Measurements from ENCODE around the gene RNASEH1. TPM values are rescaled to one million over a fixed set of nuclear protein-coding genes. Genes with fewer than 3 reads are reported as not detected.

The RNASEH1 gene
- total and polyA plus RNA-seq, 4 donors: 10.2 to 18.7 (median 12.9) TPM

DNA sequence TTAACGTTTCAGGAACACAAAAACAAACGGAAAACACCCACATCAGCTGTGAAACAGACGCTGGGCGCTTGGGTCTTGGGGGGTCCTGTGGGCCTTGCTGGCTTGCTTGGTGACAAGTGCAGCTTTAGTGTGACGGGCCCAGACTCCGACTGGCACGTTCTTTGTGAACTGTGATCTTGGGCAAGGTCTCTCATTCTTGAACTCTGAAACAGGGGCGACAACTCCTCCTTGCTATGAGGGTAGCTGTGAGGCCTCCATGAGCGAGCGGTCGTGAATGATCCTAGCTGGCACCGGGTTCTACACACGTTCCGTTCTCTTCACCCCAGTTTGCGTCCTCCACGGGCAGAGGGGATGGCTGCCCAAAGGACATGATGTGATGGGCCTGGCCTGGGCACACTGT is 28.1 kb upstream of the RNASEH1 start:
- WGBS: 70% methylated on average over 16 of the region's 16 CpGs
- H3K27ac ChIP-seq (ENCODE audit: low read depth in 1 of 2, low read length in 2 of 2): peak overlapping the region; percentile 79 to 87
- H3K4me1 ChIP-seq (ENCODE audit: control insufficient read depth in 4 of 4, insufficient read depth in 4 of 4, low read length in 3 of 4): peaks cover 14 to 26% (median 21%) of the 10 kb centered on the region in 4 donors
- H3K36me3 ChIP-seq (ENCODE audit: control insufficient read depth in 4 of 4, insufficient read depth in 3 of 4, low read depth in 1 of 4, low read length in 3 of 4): peaks cover 5 to 11% (median 9%) of the 10 kb centered on the region in 4 donors
- H3K4me3 ChIP-seq (ENCODE audit: low read depth in 1 of 3, low read length in 3 of 3): no peak overlapping the region
- TF ChIP-seq SP1 (IDR thresholded peaks at IDR 0.05) (no peak), HNF4A (conservative IDR thresholded peaks at IDR 0.05) (no peak), JUND (IDR thresholded peaks at IDR 0.05) (no peak), MAX (IDR thresholded peaks at IDR 0.05) (no peak)
- TF ChIP-seq, protein P1, sequence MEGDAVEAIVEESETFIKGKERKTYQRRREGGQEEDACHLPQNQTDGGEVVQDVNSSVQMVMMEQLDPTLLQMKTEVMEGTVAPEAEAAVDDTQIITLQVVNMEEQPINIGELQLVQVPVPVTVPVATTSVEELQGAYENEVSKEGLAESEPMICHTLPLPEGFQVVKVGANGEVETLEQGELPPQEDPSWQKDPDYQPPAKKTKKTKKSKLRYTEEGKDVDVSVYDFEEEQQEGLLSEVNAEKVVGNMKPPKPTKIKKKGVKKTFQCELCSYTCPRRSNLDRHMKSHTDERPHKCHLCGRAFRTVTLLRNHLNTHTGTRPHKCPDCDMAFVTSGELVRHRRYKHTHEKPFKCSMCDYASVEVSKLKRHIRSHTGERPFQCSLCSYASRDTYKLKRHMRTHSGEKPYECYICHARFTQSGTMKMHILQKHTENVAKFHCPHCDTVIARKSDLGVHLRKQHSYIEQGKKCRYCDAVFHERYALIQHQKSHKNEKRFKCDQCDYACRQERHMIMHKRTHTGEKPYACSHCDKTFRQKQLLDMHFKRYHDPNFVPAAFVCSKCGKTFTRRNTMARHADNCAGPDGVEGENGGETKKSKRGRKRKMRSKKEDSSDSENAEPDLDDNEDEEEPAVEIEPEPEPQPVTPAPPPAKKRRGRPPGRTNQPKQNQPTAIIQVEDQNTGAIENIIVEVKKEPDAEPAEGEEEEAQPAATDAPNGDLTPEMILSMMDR (IDR thresholded peaks at IDR 0.05; ENCODE audit: low read depth, low read length, missing input control): no peak
- no peak overlapping the region for H3K9ac ChIP-seq (ENCODE audit: low read depth in 1 of 2, low read length in 2 of 2)
- DNase-seq (ENCODE audit: low spot score): no peak
- H3K27me3 ChIP-seq (ENCODE audit: control insufficient read depth in 4 of 4, insufficient read depth in 4 of 4, low read length in 3 of 4): no peaks in the 10 kb centered on the region
- H3K9me3 ChIP-seq (ENCODE audit: control insufficient read depth in 4 of 4, low read length in 3 of 4): no peaks in the 10 kb centered on the region

DNA sequence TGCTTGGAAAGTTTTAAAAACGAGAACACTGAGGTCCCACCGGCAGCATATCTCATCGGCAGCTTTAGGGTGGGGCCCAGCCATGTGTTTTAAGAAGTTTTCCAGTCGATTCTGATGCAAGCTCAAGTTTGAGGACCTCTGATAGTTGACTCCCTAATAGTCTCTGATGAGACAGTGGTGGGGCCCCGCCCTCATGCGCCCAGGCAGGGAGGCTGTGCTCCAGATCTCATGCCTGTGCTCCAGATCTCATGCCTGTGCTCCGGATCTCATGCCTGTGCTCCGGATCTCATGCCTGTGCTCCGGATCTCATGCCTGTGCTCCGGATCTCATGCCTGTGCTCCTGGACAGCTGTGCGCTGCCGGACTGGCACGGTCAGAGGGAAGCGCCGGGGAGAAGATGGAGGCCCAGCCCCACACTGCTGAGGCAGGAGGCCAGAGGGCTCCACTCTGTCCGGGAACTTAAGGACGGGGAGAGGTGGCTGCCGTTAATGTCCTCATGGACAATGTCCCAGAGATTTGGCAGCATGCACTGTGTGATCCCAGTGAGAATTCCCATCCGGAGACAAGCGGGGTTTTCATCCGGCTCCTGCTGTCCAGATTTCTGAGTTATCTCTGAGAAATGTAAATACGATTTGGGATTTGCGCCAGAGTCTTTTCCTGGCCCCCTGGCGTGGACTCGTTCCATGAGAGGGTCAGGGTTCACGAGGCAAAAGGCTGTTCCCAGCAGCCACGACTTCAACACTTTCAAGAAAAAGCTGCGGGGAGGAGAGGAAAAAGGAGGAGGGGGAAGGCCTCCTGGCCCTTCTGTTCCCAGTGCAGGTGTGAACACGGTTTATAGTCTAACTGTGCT is 27.4 kb upstream of the RNASEH1 start:
- 27% methylated on average over 29 of the region's 29 CpGs for WGBS
- H3K4me1 ChIP-seq (ENCODE audit: control insufficient read depth in 4 of 4, insufficient read depth in 4 of 4, low read length in 3 of 4): peaks cover 14 to 26% (median 21%) of the 10 kb centered on the region in 4 donors
- peaks cover 6 to 18% (median 16%) of the 10 kb centered on the region in 4 donors for H3K36me3 ChIP-seq (ENCODE audit: control insufficient read depth in 4 of 4, insufficient read depth in 3 of 4, low read depth in 1 of 4, low read length in 3 of 4)
- H3K9ac ChIP-seq (ENCODE audit: low read depth in 1 of 2, low read length in 2 of 2): peak overlapping the region in 1 of 2 donors; percentile 4
- peak; percentile 89 for TF ChIP-seq YY1 (IDR thresholded peaks at IDR 0.05)
- peak; percentile 83 to 87 for TF ChIP-seq HNF4A (conservative IDR thresholded peaks at IDR 0.05)
- peak; percentile 94 for TF ChIP-seq FOXA1 (IDR thresholded peaks at IDR 0.05)
- TF ChIP-seq RAD21 (IDR thresholded peaks at IDR 0.05): peak; percentile 49 to 52
- TF ChIP-seq MAX (IDR thresholded peaks at IDR 0.05): peak; percentile 69
- TF ChIP-seq TAF1 (conservative IDR thresholded peaks at IDR 0.05): peak; percentile 34
- peak; percentile 99 for TF ChIP-seq NR2F2 (IDR thresholded peaks at IDR 0.05)
- TF ChIP-seq, protein P2, sequence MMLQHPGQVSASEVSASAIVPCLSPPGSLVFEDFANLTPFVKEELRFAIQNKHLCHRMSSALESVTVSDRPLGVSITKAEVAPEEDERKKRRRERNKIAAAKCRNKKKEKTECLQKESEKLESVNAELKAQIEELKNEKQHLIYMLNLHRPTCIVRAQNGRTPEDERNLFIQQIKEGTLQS (IDR thresholded peaks at IDR 0.05): peak; percentile 67
- TF ChIP-seq JUND (IDR thresholded peaks at IDR 0.05): peak; percentile 59 to 80
- peak; percentile 92 to 96 for TF ChIP-seq RXRA (IDR thresholded peaks at IDR 0.05)
- peak; percentile 94 for TF ChIP-seq FOXA2 (IDR thresholded peaks at IDR 0.05)
- TF ChIP-seq, protein P3, sequence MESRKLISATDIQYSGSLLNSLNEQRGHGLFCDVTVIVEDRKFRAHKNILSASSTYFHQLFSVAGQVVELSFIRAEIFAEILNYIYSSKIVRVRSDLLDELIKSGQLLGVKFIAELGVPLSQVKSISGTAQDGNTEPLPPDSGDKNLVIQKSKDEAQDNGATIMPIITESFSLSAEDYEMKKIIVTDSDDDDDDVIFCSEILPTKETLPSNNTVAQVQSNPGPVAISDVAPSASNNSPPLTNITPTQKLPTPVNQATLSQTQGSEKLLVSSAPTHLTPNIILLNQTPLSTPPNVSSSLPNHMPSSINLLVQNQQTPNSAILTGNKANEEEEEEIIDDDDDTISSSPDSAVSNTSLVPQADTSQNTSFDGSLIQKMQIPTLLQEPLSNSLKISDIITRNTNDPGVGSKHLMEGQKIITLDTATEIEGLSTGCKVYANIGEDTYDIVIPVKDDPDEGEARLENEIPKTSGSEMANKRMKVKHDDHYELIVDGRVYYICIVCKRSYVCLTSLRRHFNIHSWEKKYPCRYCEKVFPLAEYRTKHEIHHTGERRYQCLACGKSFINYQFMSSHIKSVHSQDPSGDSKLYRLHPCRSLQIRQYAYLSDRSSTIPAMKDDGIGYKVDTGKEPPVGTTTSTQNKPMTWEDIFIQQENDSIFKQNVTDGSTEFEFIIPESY (IDR thresholded peaks at IDR 0.05): peak; percentile 76
- TF ChIP-seq EGR1 (IDR thresholded peaks at IDR 0.05; ENCODE audit: low read depth in 2 of 2): peak in 1 of 2 donors; percentile 59
- peak; percentile 13 for TF ChIP-seq HNF4G (IDR thresholded peaks at IDR 0.05)
- peak; percentile 89 for TF ChIP-seq SP1 (IDR thresholded peaks at IDR 0.05)
- TF ChIP-seq, protein P1 (IDR thresholded peaks at IDR 0.05; ENCODE audit: low read depth, low read length, missing input control): peak; percentile 9
- TF ChIP-seq GABPA (IDR thresholded peaks at IDR 0.05 in 1 of 2, conservative IDR thresholded peaks at IDR 0.05 in 1 of 2): peak; percentile 41 to 80
- TF ChIP-seq, protein P4, sequence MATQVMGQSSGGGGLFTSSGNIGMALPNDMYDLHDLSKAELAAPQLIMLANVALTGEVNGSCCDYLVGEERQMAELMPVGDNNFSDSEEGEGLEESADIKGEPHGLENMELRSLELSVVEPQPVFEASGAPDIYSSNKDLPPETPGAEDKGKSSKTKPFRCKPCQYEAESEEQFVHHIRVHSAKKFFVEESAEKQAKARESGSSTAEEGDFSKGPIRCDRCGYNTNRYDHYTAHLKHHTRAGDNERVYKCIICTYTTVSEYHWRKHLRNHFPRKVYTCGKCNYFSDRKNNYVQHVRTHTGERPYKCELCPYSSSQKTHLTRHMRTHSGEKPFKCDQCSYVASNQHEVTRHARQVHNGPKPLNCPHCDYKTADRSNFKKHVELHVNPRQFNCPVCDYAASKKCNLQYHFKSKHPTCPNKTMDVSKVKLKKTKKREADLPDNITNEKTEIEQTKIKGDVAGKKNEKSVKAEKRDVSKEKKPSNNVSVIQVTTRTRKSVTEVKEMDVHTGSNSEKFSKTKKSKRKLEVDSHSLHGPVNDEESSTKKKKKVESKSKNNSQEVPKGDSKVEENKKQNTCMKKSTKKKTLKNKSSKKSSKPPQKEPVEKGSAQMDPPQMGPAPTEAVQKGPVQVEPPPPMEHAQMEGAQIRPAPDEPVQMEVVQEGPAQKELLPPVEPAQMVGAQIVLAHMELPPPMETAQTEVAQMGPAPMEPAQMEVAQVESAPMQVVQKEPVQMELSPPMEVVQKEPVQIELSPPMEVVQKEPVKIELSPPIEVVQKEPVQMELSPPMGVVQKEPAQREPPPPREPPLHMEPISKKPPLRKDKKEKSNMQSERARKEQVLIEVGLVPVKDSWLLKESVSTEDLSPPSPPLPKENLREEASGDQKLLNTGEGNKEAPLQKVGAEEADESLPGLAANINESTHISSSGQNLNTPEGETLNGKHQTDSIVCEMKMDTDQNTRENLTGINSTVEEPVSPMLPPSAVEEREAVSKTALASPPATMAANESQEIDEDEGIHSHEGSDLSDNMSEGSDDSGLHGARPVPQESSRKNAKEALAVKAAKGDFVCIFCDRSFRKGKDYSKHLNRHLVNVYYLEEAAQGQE (IDR thresholded peaks at IDR 0.05): peak; percentile 86
- peak overlapping the region; percentile 79 to 87 for H3K27ac ChIP-seq (ENCODE audit: low read depth in 1 of 2, low read length in 2 of 2)
- no peaks in the 10 kb centered on the region for H3K9me3 ChIP-seq (ENCODE audit: control insufficient read depth in 4 of 4, low read length in 3 of 4)
- H3K4me3 ChIP-seq (ENCODE audit: low read depth in 1 of 3, low read length in 3 of 3): peak overlapping the region in 2 of 3 donors; percentile 2 to 14
- DNase-seq (ENCODE audit: low spot score): peak; percentile 55
- H3K27me3 ChIP-seq (ENCODE audit: control insufficient read depth in 4 of 4, insufficient read depth in 4 of 4, low read length in 3 of 4): no peaks in the 10 kb centered on the region
